ENCODE measurements around the gene PSTPIP2.

- TF ChIP-seq, protein P1, sequence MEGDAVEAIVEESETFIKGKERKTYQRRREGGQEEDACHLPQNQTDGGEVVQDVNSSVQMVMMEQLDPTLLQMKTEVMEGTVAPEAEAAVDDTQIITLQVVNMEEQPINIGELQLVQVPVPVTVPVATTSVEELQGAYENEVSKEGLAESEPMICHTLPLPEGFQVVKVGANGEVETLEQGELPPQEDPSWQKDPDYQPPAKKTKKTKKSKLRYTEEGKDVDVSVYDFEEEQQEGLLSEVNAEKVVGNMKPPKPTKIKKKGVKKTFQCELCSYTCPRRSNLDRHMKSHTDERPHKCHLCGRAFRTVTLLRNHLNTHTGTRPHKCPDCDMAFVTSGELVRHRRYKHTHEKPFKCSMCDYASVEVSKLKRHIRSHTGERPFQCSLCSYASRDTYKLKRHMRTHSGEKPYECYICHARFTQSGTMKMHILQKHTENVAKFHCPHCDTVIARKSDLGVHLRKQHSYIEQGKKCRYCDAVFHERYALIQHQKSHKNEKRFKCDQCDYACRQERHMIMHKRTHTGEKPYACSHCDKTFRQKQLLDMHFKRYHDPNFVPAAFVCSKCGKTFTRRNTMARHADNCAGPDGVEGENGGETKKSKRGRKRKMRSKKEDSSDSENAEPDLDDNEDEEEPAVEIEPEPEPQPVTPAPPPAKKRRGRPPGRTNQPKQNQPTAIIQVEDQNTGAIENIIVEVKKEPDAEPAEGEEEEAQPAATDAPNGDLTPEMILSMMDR (IDR thresholded peaks at IDR 0.05; ENCODE audit: insufficient read depth, low read length): no peak
- TF ChIP-seq POLR2AphosphoS5 (IDR thresholded peaks at IDR 0.05; ENCODE audit: low read depth) (no peak), REST (IDR thresholded peaks at IDR 0.05; ENCODE audit: insufficient replicate concordance, low read depth) (no peak), GABPA (IDR thresholded peaks at IDR 0.05; ENCODE audit: low read depth) (no peak)
These were observed 16.2 kb downstream of the PSTPIP2 start for GRCh38 chr18:46055838-46056230.

Measured in HL-60 (cell line).